HAP-1 (cell line): ENCODE data around the gene DDX41.

Experiments used
- DNase-seq, 2 experiments: peaks; one replicate each; pipeline ENCODE4 v3.0.0-alpha.2; 2016 to 2020; ENCODE audit warnings: low spot score in 2 of 2
- H3K27me3 ChIP-seq: fragments of 250-450 bp; sonication (Bioruptor Pico); 2 replicates; pipeline ENCODE4 v1.5.1; 2020; ENCODE audit warnings: low read depth, mild to moderate bottlenecking, moderate library complexity
- H3K36me3 ChIP-seq: fragments of 250-450 bp; sonication (Bioruptor Pico); replicated peaks from 2 replicates; pipeline ENCODE4 v1.5.1; 2020; ENCODE audit warnings: mild to moderate bottlenecking
- H3K4me1 ChIP-seq: fragments of 250-450 bp; sonication (Bioruptor Pico); 2 replicates; pipeline ENCODE4 v1.5.1; 2020; ENCODE audit warnings: mild to moderate bottlenecking
- H3K4me3 ChIP-seq: fragments of 250-450 bp; sonication (Bioruptor Pico); 2 replicates; pipeline ENCODE4 v1.5.1; 2020; ENCODE audit warnings: mild to moderate bottlenecking, moderate library complexity
- H3K9me3 ChIP-seq: fragments of 250-450 bp; sonication (Bioruptor Pico); 2 replicates; pipeline ENCODE4 v1.5.1; 2020; ENCODE audit warnings: mild to moderate bottlenecking, moderate library complexity
- in situ Hi-C: fragments of 300-500 bp; cut with MboI; formaldehyde crosslinking; loops from 3 replicates; pipeline ENCODE4 v1.14.3; 2020; ENCODE audit warnings: low sequenced_read_pairs, inconsistent platforms, mixed read lengths

Gene DDX41

GRCh38 chr5:177474002-177474476 is 42.7 kb downstream of the DDX41 start:
- Histone ChIP-seq H3K4me1 (peaks cover 3% of the 10 kb centered on the region; the same call in 1 of the 2 replicates), H3K9me3 (no peaks in the 10 kb centered on the region), H3K4me3 (no peak overlapping the region), H3K27me3 (no peaks in the 10 kb centered on the region), H3K36me3 (peaks cover 15% of the 10 kb centered on the region)
- in situ Hi-C loops, result no loop called here
- no peak for DNase-seq

DNA sequence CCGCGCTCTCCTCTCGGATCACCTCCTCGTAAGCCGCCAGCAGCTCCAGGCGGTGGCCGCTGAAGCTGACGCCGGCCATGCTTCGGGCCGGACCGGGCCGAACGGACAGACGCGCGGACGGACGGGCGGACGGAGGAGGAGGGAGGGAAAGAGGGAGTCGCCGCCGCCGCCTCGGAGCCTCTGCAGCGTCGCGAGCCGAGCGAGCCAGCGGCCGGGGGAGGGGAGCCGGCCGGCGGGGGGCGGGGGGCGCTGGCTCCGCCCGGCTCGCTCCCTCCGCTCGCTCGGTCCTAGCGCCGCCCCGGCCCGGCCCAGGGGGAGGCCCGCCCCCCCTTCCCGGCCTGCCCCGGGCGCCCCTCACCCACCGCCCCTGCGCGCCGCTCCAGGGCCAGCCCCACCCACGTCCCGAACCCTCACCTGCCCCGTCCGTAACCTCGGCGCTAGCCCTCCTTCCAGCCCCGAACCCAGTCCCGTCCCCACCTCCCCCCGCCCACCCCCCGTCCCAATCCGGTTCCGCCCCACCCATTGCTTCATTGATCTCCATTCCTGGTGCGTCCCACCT is 43.2 kb downstream of the DDX41 start, which contains the start of gene DBN1:
DBN1 (minus strand) TSS at position 192 of the 559 bp plus-strand sequence; CDS start at position 79, 113 bp downstream.
- Histone ChIP-seq H3K9me3 (no peaks in the 10 kb centered on the region), H3K4me1 (peaks cover 3% of the 10 kb centered on the region; the same call in 1 of the 2 replicates), H3K36me3 (peaks cover 16% of the 10 kb centered on the region), H3K27me3 (no peaks in the 10 kb centered on the region), H3K4me3 (peak within 1 kb of the TSS; percentile 61)
- peak; percentile 60 to 73 for DNase-seq
- in situ Hi-C loops, result no loop called here

GRCh38 chr5:177472460-177473442 is 44.0 kb downstream of the DDX41 start:
- Histone ChIP-seq H3K4me3 (peak overlapping the region; percentile 61), H3K4me1 (peaks cover 3% of the 10 kb centered on the region; the same call in 1 of the 2 replicates), H3K27me3 (no peaks in the 10 kb centered on the region), H3K36me3 (peaks cover 22% of the 10 kb centered on the region), H3K9me3 (no peaks in the 10 kb centered on the region)
- in situ Hi-C loops, result no loop called here
- DNase-seq, result peak; percentile 26 to 74

- peaks cover 31% of the 10 kb centered on the region for H3K36me3 ChIP-seq
- peak overlapping the region; percentile 61 for H3K4me3 ChIP-seq
- peak in 1 of 2 experiments; percentile 30 for DNase-seq
- H3K9me3 ChIP-seq, result no peaks in the 10 kb centered on the region
- no peaks in the 10 kb centered on the region for H3K27me3 ChIP-seq
- in situ Hi-C loops, result no loop called here
- peaks cover 3% of the 10 kb centered on the region; the same call in 1 of the 2 replicates for H3K4me1 ChIP-seq
These were observed 45.0 kb downstream of the DDX41 start for GRCh38 chr5:177471610-177472356.

DNA sequence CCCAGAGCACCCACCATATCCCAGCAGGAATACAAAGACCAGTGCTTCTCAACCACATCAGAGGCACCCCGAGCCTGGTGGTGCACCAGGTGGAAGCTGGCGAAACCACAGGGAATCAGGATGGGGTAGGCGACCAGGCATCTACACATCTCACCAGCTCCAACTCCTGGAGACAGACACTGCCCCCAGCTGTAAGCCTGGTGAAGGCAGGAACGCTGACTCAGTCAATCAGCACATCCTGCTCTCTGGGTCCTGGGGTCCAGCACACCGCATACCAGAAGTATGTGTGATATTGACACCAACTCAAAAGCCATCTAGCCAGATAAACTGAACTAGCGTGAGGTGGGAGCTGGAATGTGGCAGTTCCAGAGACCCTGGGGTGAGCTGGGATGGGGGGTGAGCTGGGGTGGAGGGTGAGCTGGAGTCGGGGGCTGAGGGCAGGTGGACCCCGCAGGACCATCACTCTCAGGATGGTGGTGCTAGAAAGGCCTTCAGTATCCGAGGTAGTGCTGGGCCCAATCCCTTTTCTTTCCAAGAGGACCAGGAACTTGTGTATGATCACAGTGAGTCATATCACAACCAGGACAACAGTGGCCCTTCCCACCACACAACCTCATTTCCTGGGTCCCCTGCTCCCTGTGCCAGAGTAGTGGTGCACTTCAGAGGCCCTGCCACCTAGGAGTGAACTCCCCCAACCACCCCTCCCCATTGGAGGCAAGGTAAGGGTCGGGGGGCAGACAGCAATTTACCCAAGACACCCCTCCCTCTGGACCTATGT is 45.8 kb downstream of the DDX41 start:
- no peaks in the 10 kb centered on the region for H3K9me3 ChIP-seq
- H3K27me3 ChIP-seq, result no peaks in the 10 kb centered on the region
- peaks cover 3% of the 10 kb centered on the region; the same call in 1 of the 2 replicates for H3K4me1 ChIP-seq
- no peak for DNase-seq
- in situ Hi-C loops, result no loop called here
- H3K4me3 ChIP-seq, result no peak overlapping the region
- peaks cover 40% of the 10 kb centered on the region for H3K36me3 ChIP-seq

- in situ Hi-C loops, result no loop called here
- no peak for DNase-seq
- Histone ChIP-seq H3K4me3 (no peak overlapping the region), H3K9me3 (no peaks in the 10 kb centered on the region), H3K36me3 (peaks cover 50% of the 10 kb centered on the region), H3K27me3 (no peaks in the 10 kb centered on the region), H3K4me1 (peaks cover 3% of the 10 kb centered on the region; the same call in 1 of the 2 replicates)
These were observed 46.8 kb downstream of the DDX41 start for GRCh38 chr5:177469750-177470525.

DNA sequence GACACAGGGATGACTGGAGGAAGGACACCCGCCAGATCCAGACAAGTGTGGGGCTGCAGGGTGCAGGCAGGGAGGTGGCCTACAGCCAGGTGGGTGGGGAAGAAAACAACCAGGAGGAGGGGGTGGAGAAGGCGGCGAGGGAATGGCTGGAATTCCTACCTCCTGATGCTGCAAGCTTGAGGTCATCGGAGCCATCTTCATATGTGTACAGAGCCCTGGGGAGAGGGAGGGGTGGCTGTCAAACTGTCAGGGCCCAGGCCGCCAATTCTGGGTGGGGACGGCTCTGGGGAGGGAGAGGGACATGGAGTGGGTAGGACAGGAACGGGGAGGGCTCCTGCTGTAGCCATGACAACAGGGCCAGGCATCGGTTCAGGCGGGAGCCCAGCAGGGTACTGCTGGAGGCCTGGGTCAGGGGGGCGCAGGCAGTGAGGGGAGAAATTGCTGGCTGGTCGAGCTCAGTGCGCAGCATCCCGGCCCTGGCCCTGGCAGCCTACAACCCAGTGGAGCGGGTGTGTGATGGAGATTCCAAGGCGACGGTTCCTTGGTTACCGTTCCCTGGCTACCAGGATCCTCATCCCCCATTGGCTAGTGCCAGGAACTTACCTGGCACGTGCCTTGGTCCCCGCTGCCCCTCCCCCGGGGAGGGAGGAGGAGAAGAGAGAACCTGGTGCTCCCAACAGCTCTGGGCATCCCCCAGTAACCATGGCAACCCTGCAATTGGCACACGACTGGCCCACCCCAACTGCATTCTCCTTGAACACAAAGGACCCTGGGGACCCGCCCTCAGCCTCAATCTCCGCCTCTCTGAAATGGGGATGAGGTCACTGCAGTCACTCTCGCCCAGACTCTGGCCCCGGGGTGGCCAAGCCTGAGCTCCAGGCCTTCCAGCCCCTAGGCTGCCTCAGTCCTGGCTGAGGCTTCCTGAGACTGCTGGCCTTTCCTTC is 47.8 kb downstream of the DDX41 start:
- Histone ChIP-seq H3K36me3 (peaks cover 57% of the 10 kb centered on the region), H3K4me3 (no peak overlapping the region), H3K27me3 (no peaks in the 10 kb centered on the region), H3K4me1 (peaks cover 1% of the 10 kb centered on the region; the same call in 1 of the 2 replicates), H3K9me3 (no peaks in the 10 kb centered on the region)
- peak in 1 of 2 experiments; percentile 49 for DNase-seq
- in situ Hi-C loops, result no loop called here

GRCh38 chr5:177468329-177468684 is 48.5 kb downstream of the DDX41 start:
- Histone ChIP-seq H3K9me3 (no peaks in the 10 kb centered on the region), H3K4me1 (no peaks in the 10 kb centered on the region), H3K4me3 (no peak overlapping the region), H3K36me3 (peaks cover 64% of the 10 kb centered on the region), H3K27me3 (no peaks in the 10 kb centered on the region)
- DNase-seq, result no peak
- in situ Hi-C loops, result no loop called here

DNA sequence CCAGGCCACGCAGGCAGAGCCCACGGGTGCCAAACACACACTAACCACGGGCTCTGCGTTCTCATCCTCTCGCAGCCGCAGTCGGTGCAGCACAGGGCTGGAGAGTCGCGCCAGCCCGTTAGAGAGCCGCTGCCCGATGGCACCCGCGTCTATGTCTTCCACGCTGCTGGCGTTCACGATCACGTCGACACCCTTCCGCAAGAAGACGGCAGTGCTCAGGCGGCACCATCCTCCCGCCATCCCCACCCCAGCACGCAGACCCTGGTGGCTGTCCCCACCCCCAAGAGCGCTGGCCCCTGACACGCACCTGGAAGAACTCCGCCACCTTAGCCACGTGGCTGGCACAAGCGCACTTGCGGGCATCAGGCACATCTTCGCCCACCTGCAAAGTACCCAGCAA is 49.3 kb downstream of the DDX41 start:
- Histone ChIP-seq H3K36me3 (peaks cover 68% of the 10 kb centered on the region), H3K27me3 (no peaks in the 10 kb centered on the region), H3K4me1 (no peaks in the 10 kb centered on the region), H3K4me3 (no peak overlapping the region), H3K9me3 (no peaks in the 10 kb centered on the region)
- DNase-seq, result no peak
- in situ Hi-C loops, result no loop called here

GRCh38 chr5:177466861-177467260 is 49.9 kb downstream of the DDX41 start:
- H3K4me3 ChIP-seq, result no peak overlapping the region
- no peak for DNase-seq
- no peaks in the 10 kb centered on the region for H3K27me3 ChIP-seq
- H3K4me1 ChIP-seq, result no peaks in the 10 kb centered on the region
- in situ Hi-C loops, result no loop called here
- H3K9me3 ChIP-seq, result no peaks in the 10 kb centered on the region
- H3K36me3 ChIP-seq, result peaks cover 68% of the 10 kb centered on the region

DNA sequence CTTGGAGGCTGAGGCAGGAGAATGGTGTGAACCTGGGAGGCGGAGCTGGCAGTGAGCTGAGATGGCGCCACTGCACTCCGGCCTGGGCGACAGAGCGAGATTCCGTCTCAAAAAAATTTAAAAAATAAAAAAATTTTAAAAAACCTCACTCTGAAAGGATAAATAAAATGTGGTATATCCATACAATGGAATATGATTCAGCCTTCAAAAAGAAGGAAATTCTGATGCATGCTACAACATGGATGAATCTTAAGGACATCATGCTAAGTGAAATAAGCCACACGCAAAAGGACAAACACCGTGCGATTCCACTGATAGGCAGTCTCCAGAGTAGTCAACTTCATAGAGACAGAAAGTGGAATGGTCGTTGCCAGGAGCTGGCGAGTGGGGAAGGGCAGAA is 51.7 kb downstream of the DDX41 start:
- Histone ChIP-seq H3K27me3 (no peaks in the 10 kb centered on the region), H3K4me3 (no peak overlapping the region), H3K36me3 (peaks cover 70% of the 10 kb centered on the region), H3K9me3 (no peaks in the 10 kb centered on the region), H3K4me1 (no peaks in the 10 kb centered on the region)
- in situ Hi-C loops, result no loop called here
- DNase-seq, result no peak
